Measurements from ENCODE around the gene CYP26A1.

The CYP26A1 gene

DNA sequence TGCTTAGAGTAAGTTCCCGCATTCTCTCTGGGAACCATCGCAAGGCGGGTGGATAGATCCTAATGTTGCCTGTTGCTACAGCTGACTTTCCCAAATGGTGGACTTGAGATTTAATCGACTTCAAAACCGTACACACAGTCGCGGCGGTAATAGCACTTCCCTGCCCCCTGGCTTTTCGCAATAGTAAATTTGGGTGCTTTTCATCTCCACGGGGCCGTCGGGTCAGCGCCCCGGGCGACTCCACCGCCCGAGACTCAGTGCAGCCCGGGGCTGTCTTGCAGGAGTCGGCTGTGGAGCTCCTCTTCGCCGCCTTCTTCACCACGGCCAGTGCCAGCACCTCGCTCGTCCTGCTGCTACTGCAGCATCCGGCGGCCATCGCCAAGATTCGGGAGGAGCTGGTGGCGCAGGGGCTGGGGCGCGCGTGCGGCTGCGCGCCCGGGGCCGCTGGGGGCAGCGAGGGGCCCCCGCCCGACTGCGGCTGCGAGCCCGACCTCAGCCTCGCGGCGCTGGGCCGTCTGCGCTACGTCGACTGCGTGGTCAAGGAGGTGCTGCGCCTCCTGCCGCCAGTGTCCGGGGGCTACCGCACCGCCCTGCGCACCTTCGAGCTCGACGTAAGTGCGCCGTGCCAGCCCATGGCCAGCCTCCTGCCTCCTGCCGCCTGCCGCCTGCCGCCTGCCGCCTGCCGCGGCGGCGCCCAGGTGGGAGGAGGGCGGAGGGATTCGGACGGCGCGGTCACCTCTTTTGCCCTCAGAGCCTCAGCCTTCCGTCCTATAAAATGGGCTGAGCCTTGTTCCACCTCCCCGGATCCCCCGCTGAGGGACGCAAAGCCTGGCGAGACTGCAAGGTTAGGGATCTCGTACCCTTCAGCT, 7.8 kb upstream of the CYP26A1 start:
- ATAC-seq, result no peak

DNA sequence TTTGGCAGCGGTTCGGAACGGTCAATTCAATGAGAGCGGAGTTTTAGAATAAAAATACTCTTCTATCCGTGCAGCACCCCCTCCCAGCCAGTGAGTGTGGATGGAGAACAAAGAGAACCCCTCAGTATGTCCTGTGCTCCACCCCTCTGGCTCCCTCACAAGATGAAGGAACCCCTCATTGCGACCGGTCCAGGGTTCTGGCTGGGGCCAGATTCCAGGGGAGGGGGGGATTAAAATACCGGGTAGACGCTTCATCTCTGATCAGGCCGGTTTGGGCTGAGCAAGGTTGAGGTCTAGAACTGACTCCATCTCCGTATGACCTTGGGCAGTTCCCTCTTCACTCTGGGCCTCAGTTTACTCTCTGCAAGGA, 7.2 kb upstream of the CYP26A1 start:
- ATAC-seq, result no peak

DNA sequence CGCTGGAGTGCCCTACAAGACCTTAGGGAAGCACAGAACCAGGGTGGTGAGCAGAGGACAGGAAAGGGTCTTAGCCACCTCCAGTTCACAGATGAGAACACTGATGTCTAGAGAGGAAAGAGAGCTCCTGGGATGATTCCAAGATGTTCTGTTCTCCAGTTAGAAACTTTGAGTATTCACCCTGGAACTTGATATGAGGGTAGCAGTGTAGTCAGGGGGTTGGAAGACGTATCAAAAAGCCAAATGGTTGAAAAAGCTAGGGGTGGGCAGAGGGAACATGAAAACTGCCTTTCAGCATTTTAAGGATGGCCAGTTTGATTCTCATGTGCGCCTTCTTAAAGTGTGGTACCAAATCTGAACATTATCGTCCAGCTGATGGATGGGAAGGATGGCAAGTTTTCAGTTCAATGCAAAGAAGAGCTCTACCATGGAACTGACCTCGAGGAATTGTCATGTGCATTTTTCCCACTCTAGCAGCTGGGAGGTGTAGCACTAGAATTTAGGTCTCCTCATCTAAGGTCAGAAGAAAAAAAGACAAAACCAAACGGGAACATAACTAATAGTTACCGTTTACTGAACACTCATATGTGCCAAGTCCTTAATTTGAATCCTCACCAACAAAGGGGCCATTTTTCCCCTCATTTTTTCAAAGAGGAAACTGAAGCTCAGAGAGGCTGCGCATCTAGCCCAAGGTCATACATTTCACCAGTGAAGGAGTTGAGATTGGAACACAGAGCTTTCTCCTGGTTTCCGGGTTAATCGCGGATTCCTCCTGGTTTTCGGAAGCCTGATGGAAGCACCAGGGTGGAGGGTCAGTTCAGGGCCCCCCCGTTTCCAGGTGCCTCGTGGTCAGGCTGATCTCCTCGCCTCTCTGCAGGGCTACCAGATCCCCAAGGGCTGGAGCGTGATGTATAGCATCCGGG, 6.0 kb upstream of the CYP26A1 start:
- ATAC-seq, result no peak

DNA sequence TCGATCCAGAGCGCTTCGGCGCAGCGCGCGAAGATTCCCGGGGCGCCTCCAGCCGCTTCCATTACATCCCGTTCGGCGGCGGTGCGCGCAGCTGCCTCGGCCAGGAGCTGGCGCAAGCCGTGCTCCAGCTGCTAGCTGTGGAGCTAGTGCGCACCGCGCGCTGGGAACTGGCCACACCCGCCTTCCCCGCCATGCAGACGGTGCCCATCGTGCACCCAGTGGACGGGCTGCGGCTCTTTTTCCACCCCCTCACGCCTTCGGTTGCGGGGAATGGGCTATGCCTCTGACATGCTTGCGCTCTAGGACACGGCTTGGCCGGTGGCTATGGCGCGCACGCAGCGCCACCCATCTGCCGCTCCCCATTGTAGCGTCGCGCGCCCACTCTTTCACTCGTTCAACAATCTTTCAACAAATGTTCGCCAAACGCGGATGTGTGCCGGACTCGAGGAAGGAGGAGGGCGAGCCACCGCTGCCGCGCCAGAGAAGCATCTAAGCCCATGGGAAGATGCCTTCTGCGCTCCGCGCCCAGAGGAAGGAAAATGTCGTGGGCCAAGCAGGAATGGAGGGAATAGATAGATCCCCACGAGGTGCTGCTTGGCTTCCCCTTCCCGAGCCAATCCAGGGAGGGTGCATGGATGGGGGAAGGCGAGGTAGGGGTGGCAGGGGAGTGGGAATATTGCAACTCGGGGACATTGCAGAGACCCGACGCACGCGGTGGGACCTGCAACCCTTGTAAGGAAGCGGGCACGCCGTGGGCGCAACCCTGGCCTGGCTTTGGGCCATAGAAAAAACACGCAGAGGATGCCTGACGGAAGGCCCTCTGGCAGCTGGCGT, 5.1 kb upstream of the CYP26A1 start:
- no peak for ATAC-seq

DNA sequence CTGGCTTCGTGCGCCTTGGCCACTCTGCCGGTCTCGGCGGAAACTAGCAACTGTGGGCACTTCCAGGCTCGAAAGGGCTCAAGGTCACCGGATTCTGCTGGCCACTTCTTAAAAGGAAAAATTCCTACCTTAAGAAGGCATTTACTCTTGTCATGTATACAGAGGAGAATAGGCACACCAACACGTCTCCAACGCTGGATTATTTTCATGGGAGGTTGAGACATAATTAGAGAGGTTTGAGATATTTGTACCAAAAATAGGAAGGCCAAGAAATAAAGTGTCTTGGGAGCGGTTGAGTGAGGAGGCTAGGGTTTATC, 4.5 kb upstream of the CYP26A1 start:
- no peak for ATAC-seq

DNA sequence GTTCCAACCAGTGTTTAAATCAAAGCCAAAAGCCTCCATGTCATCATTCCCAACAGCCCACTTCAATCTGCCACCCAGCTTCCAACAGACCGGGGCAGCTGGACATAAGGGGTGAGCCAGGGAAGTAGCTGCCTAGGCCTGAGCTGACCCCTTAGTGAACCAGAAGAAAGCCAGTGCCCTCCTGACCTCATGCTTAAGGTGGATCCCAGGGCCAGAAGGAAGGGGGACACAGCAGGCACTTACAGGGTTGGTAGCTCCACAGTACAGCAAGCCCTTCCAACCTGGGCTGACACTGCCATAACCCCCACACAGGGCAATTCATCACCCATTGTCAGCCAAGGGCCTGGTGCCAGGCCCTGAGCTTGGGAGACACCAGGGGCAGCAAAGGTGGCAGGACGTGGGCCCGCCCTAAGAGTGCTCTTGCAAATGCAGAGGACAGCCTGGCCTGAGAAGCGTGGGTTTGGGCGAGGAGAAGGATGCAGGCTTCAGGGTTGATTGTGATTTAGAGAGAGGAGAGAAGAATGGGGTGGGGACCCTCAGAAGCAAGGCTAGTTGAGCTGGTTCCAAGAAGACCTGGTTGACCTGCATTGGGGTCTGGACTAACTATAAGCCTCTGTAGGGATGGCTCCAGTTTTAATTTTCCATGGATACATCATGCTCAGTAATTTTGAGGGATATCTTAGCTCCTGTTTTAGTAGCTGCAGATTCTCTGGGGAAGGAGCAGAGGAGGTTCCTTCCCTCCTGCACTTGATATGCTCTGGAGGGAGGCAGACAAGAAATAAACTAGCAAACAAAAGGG, 3.1 kb upstream of the CYP26A1 start:
- no peak for ATAC-seq

DNA sequence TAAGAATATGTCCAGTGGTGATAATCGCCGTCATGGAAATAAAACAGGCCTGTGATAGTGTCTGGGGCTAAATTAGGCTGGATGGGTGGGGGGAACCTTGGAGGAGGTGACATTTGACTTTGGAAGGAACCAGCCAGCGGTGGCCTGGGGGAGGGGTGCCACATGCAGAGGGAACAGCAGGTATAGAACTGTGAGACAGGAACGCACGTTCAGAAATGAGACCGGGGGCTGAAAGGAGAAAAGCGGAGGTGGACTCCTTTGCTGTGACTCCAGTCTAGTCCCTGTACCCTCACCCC, 2.6 kb upstream of the CYP26A1 start:
- ATAC-seq, result no peak

DNA sequence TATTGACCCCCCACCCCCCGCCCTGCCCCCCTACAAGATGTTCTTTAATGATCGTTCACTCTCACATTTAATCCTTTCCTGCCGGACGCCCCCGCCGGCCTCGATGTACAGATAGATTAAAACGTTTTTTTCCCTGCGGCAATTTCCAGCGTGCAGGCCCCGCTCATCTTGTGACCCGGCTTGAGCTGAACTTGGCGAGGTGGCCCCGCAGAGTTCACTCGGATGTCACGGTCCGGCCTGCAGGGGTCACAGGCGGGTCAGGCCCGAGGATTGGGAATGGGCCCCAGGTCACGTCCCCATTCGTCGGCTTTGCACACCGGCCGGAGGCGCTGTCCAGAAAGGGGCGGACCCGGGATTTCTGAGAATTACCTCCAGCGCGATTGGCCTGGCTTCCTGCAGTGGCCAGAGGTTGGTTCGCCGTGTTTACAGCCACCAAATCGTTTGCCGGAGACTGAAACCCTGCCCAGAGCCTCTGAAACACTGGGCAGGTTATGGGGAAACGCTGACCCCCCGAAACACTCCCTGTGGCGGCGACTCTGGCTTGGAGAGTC, 1.9 kb upstream of the CYP26A1 start:
- no peak for ATAC-seq

DNA sequence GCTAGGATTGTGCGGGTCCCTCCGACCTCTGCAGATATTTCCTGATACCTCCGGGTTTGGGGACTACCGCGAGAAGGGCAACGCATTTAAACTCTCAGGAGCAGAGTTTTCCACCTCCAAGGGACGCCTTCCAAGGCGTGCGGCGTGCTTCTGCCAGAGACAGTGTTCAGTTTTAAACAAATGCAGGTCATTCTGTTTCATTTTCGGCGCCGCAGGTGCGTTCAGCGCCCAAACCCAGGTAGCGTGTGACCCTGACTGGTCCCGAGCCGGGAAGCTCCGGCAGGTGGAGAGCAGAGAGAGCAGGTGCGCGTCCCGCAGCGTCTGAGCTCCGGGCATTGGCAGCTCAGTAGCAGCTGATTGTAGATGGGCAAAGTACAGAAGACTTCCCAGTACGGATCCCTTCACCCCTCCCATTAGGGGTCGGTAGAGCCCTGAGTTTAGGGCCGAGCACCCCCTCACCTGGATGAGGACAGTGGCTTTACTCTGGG, 1.4 kb upstream of the CYP26A1 start:
- no peak for ATAC-seq

DNA sequence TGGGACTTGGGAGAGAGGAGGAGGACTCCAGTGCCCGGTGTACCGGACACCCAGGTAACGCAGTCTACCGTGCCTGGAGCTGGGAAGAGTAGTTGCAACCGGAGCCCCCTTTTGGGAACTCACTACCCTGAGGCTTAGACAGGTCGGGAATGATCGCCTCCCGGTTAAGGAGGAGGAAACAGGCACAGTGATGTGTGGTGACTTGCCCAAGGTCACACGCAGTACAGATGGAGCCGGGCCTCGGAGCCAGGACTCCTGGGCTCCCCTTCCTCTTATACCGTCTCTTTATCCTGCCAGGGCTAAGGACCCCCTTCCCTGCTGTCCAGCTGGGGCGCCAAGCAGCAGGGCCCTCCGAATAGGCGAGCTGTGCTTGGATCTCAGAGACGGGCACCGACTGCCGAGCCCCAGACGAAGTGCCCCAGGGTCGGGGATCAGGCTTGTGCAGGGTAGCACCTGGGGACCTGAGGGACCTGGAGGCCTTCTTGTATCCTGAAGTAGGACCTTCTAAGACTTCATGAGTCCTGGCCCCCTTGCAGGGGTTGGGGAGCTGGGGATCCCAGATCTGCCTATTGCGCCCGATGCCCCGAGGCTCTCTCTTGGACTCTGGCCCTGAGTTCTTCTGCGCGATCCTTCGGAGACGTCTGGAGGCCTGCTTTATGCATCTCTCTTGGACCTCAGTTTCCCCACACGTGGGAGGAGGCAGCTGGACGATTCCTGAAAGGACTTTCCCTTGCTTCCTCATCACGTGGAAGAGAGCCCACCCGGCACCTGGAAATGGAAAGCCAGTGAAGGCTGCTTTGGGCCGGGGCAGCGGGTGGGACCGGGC, 767 bp upstream of the CYP26A1 start:
- ATAC-seq, result no peak

DNA sequence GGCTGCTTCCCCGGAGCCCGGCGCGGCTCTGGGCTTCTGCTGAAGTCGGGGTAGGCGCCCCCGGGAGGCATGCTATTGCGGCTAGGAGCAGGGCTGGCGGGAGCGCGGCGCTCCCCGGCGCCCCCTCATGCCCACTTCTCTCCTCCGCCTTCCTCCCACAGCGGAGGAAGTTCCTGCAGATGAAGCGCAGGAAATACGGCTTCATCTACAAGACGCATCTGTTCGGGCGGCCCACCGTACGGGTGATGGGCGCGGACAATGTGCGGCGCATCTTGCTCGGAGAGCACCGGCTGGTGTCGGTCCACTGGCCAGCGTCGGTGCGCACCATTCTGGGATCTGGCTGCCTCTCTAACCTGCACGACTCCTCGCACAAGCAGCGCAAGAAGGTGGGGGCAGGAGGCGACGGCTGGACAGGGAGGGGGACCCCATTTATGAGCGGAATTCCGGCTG, 479 bp downstream of the CYP26A1 start:
- no peak for ATAC-seq

DNA sequence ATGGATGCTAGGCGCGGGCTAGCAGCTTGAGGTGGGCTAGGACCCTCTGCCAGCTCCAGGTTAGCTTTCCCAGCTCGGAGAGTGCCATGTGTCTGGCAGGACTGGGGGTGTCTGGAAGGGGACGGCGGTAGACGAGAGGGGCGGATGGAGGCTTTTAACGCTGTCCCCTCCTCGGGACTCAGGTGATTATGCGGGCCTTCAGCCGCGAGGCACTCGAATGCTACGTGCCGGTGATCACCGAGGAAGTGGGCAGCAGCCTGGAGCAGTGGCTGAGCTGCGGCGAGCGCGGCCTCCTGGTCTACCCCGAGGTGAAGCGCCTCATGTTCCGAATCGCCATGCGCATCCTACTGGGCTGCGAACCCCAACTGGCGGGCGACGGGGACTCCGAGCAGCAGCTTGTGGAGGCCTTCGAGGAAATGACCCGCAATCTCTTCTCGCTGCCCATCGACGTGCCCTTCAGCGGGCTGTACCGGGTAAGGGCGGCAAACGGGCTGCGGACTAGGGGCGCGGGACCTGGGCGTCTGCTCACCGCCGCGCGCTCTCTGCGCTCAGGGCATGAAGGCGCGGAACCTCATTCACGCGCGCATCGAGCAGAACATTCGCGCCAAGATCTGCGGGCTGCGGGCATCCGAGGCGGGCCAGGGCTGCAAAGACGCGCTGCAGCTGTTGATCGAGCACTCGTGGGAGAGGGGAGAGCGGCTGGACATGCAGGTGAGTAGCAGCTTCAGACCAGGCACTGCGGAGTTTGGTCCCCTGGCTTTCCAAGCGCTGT, 1.1 kb downstream of the CYP26A1 start:
- no peak for ATAC-seq

DNA sequence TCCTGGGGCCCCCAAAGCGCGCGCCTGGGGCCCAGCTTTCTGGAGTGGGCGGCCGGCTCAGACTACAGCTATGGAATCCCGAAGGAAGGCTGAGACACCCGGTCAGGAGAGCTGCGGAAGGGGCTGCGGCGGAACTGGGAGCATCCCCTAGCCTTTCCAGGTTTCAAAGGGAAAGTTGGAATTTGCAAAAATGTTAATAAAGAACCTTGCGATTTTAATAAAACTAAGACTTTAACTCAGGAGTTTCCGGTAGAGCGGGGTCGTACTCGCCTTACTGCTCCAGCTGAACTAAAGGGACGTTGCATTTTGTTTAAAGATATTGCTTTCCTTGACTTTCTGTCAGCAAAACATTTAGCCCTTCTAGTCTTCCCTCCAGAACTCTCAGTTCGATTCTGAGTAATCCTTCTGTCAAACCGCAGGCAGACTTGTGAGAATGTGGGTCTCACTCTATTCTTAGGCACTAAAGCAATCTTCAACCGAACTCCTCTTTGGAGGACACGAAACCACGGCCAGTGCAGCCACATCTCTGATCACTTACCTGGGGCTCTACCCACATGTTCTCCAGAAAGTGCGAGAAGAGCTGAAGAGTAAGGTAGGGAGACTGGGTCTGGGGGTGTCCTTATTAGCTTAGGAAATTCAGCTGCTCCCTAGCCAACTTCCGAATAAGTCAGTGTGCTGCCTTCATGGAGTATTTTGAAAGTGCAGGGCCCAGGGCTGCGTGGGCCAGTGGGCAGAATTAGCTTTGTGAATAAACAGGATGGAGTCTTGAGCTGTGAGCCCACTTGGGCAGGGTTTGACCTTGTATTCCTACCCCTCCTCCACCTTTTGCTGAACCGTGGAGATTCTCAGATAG, 1.9 kb downstream of the CYP26A1 start:
- ATAC-seq, result no peak

DNA sequence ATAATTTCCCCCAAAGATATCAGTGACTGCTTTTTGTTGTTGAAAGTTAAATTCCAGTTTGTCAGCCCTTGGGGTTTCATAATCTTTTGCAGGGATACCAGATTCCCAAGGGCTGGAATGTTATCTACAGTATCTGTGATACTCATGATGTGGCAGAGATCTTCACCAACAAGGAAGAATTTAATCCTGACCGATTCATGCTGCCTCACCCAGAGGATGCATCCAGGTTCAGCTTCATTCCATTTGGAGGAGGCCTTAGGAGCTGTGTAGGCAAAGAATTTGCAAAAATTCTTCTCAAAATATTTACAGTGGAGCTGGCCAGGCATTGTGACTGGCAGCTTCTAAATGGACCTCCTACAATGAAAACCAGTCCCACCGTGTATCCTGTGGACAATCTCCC, 3.2 kb downstream of the CYP26A1 start:
- ATAC-seq, result no peak

DNA sequence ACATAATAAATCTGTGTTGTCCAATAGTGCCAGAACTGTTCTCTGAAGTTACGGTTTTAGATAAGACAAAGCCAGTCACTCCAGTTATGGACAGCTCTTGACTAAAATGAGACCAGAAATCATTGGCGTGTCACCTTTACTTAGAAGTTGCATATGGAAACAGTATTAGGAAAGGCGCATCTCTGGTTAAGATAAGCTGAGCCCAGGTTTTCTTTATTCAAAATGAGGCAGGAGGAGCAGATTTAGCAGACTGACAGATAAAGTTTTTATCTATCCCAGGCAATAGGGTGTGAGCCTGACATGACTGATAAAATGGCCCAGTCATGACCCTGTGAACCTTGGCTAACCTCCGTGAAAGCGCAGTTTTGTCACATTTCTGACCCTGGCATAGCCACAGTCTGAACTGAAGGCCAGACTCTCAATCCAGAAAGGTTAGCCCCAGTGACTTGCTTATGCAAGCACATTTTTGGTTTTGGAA, 4.2 kb downstream of the CYP26A1 start:
- no peak for ATAC-seq

DNA sequence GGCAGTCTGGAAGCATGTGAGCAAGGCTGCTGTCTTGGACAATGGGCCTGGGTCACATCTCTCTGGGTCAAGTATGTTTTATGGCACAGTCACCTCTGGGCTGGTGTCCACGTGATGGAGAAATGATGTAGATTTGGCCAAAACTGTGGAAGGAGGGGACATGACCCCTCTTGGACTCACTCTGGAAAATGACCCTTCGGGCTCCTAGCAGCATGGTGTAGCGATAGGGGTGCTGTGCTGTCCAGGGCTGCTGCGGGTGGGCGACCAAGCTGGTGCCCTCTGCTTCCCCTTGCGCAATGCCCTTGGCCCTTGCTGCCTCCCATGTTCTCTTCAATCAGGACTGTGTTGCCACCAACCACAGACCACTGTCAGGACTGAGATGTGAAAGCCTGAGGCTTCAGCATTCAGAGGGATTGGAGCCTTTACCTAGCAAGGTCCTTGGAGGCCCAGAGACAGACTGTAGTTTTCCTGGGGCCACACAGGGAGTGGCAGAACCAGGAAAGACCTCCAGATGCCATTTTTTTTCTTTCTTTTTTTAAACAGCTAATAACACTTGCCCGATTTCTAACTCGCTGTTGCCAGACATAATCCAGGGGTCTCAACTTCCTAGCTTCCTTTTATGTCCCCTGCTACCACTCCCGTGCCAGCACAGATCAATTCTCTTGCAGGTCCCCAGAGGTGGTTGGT, 6.1 kb downstream of the CYP26A1 start:
- no peak for ATAC-seq

DNA sequence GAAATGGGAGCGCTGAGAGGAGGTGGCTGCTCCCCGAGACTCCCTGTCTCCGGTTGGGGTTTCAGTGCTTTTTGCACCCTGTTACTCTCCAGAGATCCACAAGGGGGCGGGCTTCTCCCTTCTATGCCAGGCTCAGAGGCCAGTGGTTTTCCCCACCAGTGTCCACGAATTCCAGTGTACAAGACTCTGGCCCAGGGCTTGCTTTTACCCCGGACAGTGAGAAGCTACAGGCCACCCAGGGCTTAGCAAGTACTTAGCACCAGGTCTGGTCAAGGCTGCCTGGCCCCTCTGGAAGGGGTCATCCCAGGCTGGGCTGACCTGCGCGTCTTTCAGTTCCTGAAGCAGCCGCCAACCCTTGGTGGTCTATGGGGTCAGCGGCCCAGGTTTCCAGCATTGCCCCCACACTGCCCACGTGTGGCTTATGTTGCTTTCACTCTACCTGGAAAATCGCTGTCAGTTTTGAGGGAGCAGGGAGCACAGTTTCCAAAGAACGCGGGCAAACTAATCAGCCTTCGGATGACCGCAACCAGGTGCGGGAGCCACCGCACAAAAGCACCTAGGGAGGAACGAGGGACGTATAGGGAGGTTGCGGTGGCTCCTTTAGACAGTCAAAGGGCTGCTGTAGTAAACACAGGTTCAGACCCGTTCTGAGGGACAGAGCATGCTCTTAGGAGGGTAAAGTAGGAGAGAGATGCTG, 6.8 kb downstream of the CYP26A1 start:
- ATAC-seq, result peak; percentile 40 to 53

DNA sequence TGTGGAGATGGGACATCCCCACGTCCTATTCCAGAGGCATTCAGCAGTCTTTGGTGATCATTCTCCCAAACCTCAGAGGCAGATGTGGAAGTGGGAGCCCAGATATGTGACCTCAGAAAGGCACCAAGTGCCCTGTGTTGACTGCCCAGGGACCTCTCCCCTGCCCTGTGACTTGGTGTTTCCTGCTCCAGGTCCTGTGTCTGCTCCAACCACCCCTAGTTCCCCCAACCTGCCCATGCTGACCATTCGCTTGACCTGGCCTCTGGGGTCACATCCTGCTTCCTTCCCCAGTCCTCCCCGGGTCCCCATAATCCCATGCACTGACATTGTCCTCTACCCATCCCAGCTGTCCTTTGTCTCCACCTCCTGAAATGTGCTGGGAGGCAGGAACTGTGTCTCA, 7.6 kb downstream of the CYP26A1 start:
- ATAC-seq, result no peak

Measured in activated CD4-positive, CD25-positive, alpha-beta regulatory T cell treated with anti-CD3 and anti-CD28 coated beads, Interleukin-2, amount 50 U/mL, for 24 hours (primary cell).